Measurements from ENCODE around the gene SEMA4D. TPM values are rescaled to one million over a fixed set of nuclear protein-coding genes. Genes with fewer than 3 reads are reported as not detected.

The SEMA4D gene
- total and polyA plus RNA-seq, 2 of the 13 experiments (the other 11 are each of a cell fraction or from before 2014, with no cell fraction given), result 0.13 to 0.16 TPM

DNA sequence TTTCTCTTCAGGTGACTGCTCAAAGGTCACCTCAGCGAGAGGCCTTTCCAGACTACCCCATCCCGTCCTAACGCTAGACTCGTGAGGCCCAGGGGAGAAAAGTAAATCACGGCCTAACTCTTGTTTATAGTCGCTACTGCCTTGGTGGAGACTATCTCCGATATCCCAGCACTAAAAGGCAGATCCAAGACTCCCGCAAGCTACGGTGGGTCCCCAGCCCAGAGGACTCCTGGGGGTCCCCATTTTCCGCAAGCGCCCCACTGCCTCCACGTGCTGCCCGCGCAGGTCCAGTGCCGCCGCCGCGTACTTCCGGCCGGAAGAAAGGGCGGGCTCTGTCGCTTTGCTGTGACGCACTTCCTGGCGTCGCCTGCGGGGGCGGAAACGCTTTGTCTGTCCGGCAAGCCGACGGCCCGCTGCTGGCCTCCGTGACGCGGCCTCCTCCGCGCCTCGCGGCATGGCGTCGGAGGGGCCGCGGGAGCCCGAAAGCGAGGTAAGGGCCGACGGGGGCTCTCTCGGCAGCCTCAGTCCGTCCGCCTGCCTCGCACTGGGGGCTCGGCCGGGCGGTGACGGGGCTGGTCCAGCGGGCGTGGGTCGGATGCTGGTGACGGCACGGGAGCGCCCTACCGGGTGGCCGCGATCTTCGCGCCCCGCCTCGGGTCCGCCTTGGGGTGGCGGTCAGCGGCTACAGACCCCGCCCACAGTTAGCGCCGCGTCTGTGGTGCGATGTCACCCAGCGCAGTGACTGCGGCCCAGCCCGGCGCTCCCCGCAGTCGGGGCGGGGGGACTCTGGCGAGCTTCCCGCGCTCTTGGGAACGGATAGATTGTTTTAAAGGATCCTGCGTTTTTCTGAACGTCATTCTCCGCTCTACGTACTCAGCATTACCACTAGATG lies 179.5 kb downstream of the SEMA4D start, which contains the start of gene SECISBP2 (continued):
- TF ChIP-seq ZNF24 (IDR thresholded peaks at IDR 0.05), result no peak
- TF ChIP-seq, protein P1, sequence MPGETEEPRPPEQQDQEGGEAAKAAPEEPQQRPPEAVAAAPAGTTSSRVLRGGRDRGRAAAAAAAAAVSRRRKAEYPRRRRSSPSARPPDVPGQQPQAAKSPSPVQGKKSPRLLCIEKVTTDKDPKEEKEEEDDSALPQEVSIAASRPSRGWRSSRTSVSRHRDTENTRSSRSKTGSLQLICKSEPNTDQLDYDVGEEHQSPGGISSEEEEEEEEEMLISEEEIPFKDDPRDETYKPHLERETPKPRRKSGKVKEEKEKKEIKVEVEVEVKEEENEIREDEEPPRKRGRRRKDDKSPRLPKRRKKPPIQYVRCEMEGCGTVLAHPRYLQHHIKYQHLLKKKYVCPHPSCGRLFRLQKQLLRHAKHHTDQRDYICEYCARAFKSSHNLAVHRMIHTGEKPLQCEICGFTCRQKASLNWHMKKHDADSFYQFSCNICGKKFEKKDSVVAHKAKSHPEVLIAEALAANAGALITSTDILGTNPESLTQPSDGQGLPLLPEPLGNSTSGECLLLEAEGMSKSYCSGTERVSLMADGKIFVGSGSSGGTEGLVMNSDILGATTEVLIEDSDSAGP (CRISPR knock-in tag; IDR thresholded peaks at IDR 0.05; ENCODE audit: borderline replicate concordance), result peak; percentile 97; the same call in 1 of the 2 replicates
- peak; percentile 95 for TF ChIP-seq ZNF605 (CRISPR knock-in tag; IDR thresholded peaks at IDR 0.05)
- TF ChIP-seq CBFB (CRISPR knock-in tag; IDR thresholded peaks at IDR 0.05), result peak; percentile 72
- TF ChIP-seq ZBTB25 (CRISPR knock-in tag; IDR thresholded peaks at IDR 0.05), result peak; percentile 59
- peak; percentile 91; the same call in 1 of the 2 replicates for TF ChIP-seq REXO4 (CRISPR knock-in tag; IDR thresholded peaks at IDR 0.05; ENCODE audit: borderline replicate concordance)
- peak; percentile 74 for TF ChIP-seq HOXA5 (CRISPR knock-in tag; IDR thresholded peaks at IDR 0.05)
- TF ChIP-seq, protein P2, sequence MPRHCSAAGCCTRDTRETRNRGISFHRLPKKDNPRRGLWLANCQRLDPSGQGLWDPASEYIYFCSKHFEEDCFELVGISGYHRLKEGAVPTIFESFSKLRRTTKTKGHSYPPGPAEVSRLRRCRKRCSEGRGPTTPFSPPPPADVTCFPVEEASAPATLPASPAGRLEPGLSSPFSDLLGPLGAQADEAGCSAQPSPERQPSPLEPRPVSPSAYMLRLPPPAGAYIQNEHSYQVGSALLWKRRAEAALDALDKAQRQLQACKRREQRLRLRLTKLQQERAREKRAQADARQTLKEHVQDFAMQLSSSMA (CRISPR knock-in tag; IDR thresholded peaks at IDR 0.05), result peak; percentile 91
- TF ChIP-seq, protein P3, sequence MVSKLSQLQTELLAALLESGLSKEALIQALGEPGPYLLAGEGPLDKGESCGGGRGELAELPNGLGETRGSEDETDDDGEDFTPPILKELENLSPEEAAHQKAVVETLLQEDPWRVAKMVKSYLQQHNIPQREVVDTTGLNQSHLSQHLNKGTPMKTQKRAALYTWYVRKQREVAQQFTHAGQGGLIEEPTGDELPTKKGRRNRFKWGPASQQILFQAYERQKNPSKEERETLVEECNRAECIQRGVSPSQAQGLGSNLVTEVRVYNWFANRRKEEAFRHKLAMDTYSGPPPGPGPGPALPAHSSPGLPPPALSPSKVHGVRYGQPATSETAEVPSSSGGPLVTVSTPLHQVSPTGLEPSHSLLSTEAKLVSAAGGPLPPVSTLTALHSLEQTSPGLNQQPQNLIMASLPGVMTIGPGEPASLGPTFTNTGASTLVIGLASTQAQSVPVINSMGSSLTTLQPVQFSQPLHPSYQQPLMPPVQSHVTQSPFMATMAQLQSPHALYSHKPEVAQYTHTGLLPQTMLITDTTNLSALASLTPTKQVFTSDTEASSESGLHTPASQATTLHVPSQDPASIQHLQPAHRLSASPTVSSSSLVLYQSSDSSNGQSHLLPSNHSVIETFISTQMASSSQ (IDR thresholded peaks at IDR 0.05; ENCODE audit: low read depth), result peak; percentile 19; the same call in 1 of the 2 replicates
- TF ChIP-seq, protein P3 (CRISPR knock-in tag; IDR thresholded peaks at IDR 0.05; ENCODE audit: borderline replicate concordance), result no peak; the same call in 1 of the 2 replicates
- no peak for TF ChIP-seq ZNF3 (CRISPR knock-in tag; IDR thresholded peaks at IDR 0.05)
- no peak for TF ChIP-seq NR3C1 (CRISPR knock-in tag; IDR thresholded peaks at IDR 0.05)
- no peak for TF ChIP-seq HOMEZ (CRISPR knock-in tag; IDR thresholded peaks at IDR 0.05; ENCODE audit: low read depth)
- TF ChIP-seq ZNF17 (CRISPR knock-in tag; IDR thresholded peaks at IDR 0.05), result no peak
- TF ChIP-seq STAT6 (CRISPR knock-in tag; IDR thresholded peaks at IDR 0.05; ENCODE audit: borderline replicate concordance), result no peak; the same call in 1 of the 2 replicates
